Transverse colon (tissue), 4 donors: Measurements from ENCODE around the gene HAPLN1. TPM values are rescaled to one million over a fixed set of nuclear protein-coding genes. Genes with fewer than 3 reads are reported as not detected.

Source experiments
- DNase-seq: peaks from one replicate; pipeline ENCODE4 v3.0.0-alpha.2; 2019
- H3K27ac ChIP-seq, 4 donors: fragments of 200-600 bp; sonication (generic); 2 replicates each; pipeline ENCODE4 v1.5.1; 2016 to 2018; ENCODE audit warnings: inconsistent platforms in 4 of 4
- H3K27me3 ChIP-seq: fragments of 200-600 bp; sonication (generic); 2 replicates; pipeline ENCODE4 v1.5.1; 2017; ENCODE audit warnings: inconsistent platforms
- H3K36me3 ChIP-seq, 4 donors: fragments of 200-600 bp; sonication (generic); 2 replicates each; pipeline ENCODE4 v1.5.1; 2017 to 2019; ENCODE audit warnings: inconsistent platforms in 4 of 4
- H3K4me1 ChIP-seq, 4 donors: fragments of 200-600 bp; sonication (generic); 2 replicates each; pipeline ENCODE4 v1.5.1; 2017 to 2020; ENCODE audit warnings: inconsistent platforms in 4 of 4
- H3K4me3 ChIP-seq, 4 donors: fragments of 200-600 bp; sonication (generic); 1 replicate in 1 of 4; 2 replicates in 3 of 4; pipeline versions ENCODE4 v1.5.1 to v1.6.1; 2017 to 2019; ENCODE audit warnings: inconsistent platforms in 4 of 4
- H3K9me3 ChIP-seq, 2 donors: fragments of 200-600 bp; sonication (generic); 2 replicates each; pipeline ENCODE4 v1.5.1; 2017 to 2019; ENCODE audit warnings: inconsistent platforms in 2 of 2
- EP300 ChIP-seq: sonication (generic); formaldehyde crosslinking; IDR thresholded peaks from one replicate; pipeline ENCODE4 v1.6.1; 2017; ENCODE audit warnings: antibody characterized with exemption, low read depth
- POLR2A ChIP-seq: fragments of 450-650 bp; IDR thresholded peaks from one replicate; pipeline ENCODE4 v1.6.1; 2016; ENCODE audit warnings: antibody characterized with exemption, mild to moderate bottlenecking, moderate library complexity
- POLR2AphosphoS5 ChIP-seq, 3 donors: sonication (generic); formaldehyde crosslinking; IDR thresholded peaks; one replicate each; pipeline ENCODE4 v1.6.1; 2016; ENCODE audit warnings: antibody characterized with exemption in 3 of 3
- WGBS, 2 donors: methylation state at CpG; one replicate each; pipeline ENCODE4 v1.1.5; 2018; ENCODE audit warnings: low coverage in 1 of 2; 5-methylcytosine and 5-hydroxymethylcytosine counted together
- in situ Hi-C, 4 donors: fragments of 200-750 bp; cut with MboI; loops; one replicate each; pipeline versions ENCODE4 v1.15.0 to v1.15.1; 2017; ENCODE audit warnings: low sequenced_read_pairs in 3 of 4, low pct_ligation_motif_present in 1 of 4, low pct_unique_long_range_greater_than_20kb in 1 of 4
- intact Hi-C: fragments of 100-400 bp; cut with DNase I; formaldehyde crosslinking; loops from one replicate; pipeline ENCODE4 v1.15.1; 2023; ENCODE audit warnings: low total_unique reads
- total RNA-seq, 4 donors: library from RNA; depleted of rRNA; stranded (reverse); fragments of >200 nt; gene quantifications; one replicate each; pipeline ENCODE4 v1.1.0, GENCODE V29; 2016
- TF ChIP-seq, protein P1 (sequence below), 5 experiments: fragments of 200-600 bp in 3 of 5; fragments of 450-650 bp in 2 of 5; sonication (generic) in 3 of 5; IDR thresholded peaks; 1 replicate in 2 of 5; 2 replicates in 3 of 5; pipeline ENCODE4 v1.5.1; 2016 to 2017; ENCODE audit warnings: antibody characterized with exemption in 5 of 5, inconsistent platforms in 3 of 5, mild to moderate bottlenecking in 2 of 5, moderate library complexity in 1 of 5

The HAPLN1 gene
- total RNA-seq, 4 donors from 2014 or later, result 0.48 to 3.1 TPM; not detected in 2

- H3K27ac ChIP-seq, result peak overlapping the region in 3 of 4 donors; percentile 10 to 89 (median 73)
- no peak overlapping the region for H3K4me3 ChIP-seq
- TF ChIP-seq EP300 (no peak), POLR2AphosphoS5 (IDR thresholded peaks at IDR 0.05) (no peak), POLR2A (no peak)
- TF ChIP-seq, protein P1, sequence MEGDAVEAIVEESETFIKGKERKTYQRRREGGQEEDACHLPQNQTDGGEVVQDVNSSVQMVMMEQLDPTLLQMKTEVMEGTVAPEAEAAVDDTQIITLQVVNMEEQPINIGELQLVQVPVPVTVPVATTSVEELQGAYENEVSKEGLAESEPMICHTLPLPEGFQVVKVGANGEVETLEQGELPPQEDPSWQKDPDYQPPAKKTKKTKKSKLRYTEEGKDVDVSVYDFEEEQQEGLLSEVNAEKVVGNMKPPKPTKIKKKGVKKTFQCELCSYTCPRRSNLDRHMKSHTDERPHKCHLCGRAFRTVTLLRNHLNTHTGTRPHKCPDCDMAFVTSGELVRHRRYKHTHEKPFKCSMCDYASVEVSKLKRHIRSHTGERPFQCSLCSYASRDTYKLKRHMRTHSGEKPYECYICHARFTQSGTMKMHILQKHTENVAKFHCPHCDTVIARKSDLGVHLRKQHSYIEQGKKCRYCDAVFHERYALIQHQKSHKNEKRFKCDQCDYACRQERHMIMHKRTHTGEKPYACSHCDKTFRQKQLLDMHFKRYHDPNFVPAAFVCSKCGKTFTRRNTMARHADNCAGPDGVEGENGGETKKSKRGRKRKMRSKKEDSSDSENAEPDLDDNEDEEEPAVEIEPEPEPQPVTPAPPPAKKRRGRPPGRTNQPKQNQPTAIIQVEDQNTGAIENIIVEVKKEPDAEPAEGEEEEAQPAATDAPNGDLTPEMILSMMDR (IDR thresholded peaks at IDR 0.05), result no peak
- in situ Hi-C loops (loop anchor here in 2 of 4 donors (10.0 to 25.0 kb wide), 2 partner anchors 531 to 538 kb away; no protein-coding TSS in a partner anchor), intact Hi-C loops (no loop called here)
- no peaks in the 10 kb centered on the region for H3K9me3 ChIP-seq
- H3K27me3 ChIP-seq, result peaks cover 18% of the 10 kb centered on the region
- peak; percentile 11 for DNase-seq
- WGBS, 2 donors, result 27 to 28% methylated on average over 2 of the region's 2 CpGs
- peaks cover 0 to 33% (median 11%) of the 10 kb centered on the region in 4 donors for H3K4me1 ChIP-seq
- H3K36me3 ChIP-seq, result no peaks in the 10 kb centered on the region
These were observed 3.3 kb upstream of the HAPLN1 start for GRCh38 chr5:83724001-83724400.

DNA sequence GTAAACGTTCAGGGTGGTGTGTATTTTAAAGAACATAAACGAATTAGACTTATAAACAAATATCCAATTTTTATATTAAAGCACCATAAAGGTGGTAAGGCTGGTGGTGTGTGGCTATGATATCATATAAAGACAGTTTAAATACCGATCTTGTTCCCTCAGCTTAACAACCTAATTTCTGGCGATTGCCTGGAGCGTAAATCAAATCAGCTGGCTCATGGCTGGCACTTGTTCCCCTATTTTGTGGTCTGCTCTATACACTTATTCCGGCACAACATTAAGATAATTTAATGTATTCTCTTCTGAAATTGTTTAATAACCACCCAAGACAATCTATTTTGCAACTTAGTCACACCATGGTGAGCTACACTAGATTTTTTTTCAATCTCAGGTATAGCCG lies 2.4 kb upstream of the HAPLN1 start:
- intact Hi-C loops, result no loop called here
- in situ Hi-C loops, result loop anchor here in 2 of 4 donors (10.0 to 25.0 kb wide), 2 partner anchors 532 to 539 kb away; no protein-coding TSS in a partner anchor
- H3K36me3 ChIP-seq, result no peaks in the 10 kb centered on the region
- no peak for DNase-seq
- peaks cover 18% of the 10 kb centered on the region for H3K27me3 ChIP-seq
- no peak overlapping the region for H3K4me3 ChIP-seq
- WGBS, 2 donors, result 39 to 48% methylated on average over 7 of the region's 7 CpGs
- TF ChIP-seq POLR2AphosphoS5 (IDR thresholded peaks at IDR 0.05) (no peak), EP300 (no peak), POLR2A (no peak)
- TF ChIP-seq, protein P1 (IDR thresholded peaks at IDR 0.05), result no peak
- peaks cover 0 to 33% (median 11%) of the 10 kb centered on the region in 4 donors for H3K4me1 ChIP-seq
- H3K9me3 ChIP-seq, result no peaks in the 10 kb centered on the region
- H3K27ac ChIP-seq, result peak overlapping the region in 2 of 4 donors; percentile 73 to 89

DNA sequence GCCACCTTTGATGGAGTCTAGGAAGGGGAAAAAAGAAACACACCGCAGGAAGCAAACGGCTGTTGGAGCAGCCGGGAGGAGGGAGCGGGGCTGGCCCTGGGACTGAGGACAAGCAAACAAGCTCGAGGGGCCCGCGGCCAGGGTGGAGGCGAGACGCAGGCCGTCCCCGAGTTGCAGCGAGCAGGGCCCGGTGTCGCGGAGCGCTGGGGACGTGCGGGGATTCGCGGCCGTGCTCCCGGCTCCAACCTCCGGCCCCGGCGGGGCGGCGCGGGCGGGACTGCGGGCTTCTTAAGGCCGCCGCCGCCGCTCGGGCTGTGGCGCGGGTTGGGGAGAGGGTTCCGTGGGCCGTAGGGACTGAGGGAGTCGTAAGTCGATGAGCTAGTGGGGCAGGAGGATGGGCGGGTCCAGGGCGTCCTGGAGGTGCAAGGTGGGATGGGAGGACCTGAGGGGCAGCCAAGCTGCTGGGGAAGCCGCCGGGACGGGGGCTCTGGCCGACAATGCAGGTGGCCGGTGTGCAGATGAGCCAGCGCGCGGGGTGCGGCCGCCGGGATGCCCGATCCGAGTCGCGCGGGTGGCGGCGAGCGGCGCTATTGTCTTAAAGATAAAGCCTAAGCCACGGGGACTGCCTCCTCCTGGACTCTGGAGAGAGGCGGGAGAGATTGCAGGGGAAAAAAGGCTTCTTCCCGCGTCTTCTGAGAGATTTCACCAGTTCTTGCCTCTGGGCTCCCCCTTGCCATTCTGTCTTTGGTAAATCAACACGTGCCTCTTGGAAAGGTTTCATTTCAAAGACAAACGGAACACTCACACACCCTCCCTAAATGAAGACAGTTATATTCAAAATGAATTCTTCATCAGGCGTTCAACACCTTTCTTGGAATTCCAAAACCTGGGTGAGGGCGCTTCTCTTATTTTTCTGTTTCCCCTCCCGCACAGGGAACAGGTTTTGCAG lies 1.6 kb upstream of the HAPLN1 start:
- H3K27ac ChIP-seq, result peak overlapping the region; percentile 52 to 89 (median 78)
- TF ChIP-seq, protein P1 (IDR thresholded peaks at IDR 0.05), result peak in 4 of 5 experiments; percentile 14 to 36 (median 31)
- TF ChIP-seq EP300, result no peak
- no peak for TF ChIP-seq POLR2AphosphoS5 (IDR thresholded peaks at IDR 0.05)
- TF ChIP-seq POLR2A, result peak; percentile 18
- in situ Hi-C loops (loop anchor here in 2 of 4 donors (10.0 to 25.0 kb wide), 2 partner anchors 533 to 540 kb away; no protein-coding TSS in a partner anchor), intact Hi-C loops (no loop called here)
- 8 to 19% methylated on average over 7 to 68 of the region's 72 CpGs for WGBS, 2 donors
- peak; percentile 83 for DNase-seq
- no peaks in the 10 kb centered on the region for H3K36me3 ChIP-seq
- peaks cover 18% of the 10 kb centered on the region for H3K27me3 ChIP-seq
- H3K9me3 ChIP-seq, result no peaks in the 10 kb centered on the region
- peaks cover 0 to 33% (median 11%) of the 10 kb centered on the region in 4 donors for H3K4me1 ChIP-seq
- H3K4me3 ChIP-seq, result peak overlapping the region; percentile 32 to 69 (median 52)

DNA sequence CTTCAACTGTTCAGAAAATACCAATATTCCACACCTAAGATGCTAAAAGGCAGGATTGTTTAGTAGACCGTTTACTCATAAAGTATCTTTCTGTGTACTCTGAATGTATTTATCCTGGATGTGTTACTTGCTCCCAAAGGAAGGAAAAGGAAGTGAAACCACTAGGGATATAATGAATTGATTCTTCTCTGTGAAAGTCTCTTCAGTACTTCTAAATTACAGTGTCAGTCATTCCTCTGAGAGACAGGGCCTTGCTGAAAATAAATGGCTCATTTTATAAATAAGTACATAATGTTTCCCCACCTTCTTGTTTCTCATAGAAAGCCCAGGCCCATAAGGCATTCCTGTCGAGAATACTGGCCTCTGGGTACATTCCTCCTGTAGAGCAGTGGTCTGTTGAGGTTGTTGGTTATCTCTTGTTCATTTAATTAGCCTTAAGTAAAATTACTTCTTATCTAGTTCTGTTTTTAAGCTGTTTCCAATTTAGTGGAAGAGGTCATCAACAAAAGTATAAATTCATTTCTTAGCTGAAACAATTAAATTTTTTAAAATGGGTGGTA lies 1.6 kb downstream of the HAPLN1 start:
- peaks cover 0 to 31% (median 11%) of the 10 kb centered on the region in 4 donors for H3K4me1 ChIP-seq
- intact Hi-C loops (no loop called here), in situ Hi-C loops (loop anchor here in 1 of 4 donors (25.0 kb wide), 1 partner anchor 543 kb away; no protein-coding TSS in a partner anchor)
- DNase-seq, result no peak
- no peak overlapping the region for H3K27ac ChIP-seq
- H3K27me3 ChIP-seq, result peaks cover 17% of the 10 kb centered on the region
- H3K9me3 ChIP-seq, result no peaks in the 10 kb centered on the region
- TF ChIP-seq POLR2AphosphoS5 (IDR thresholded peaks at IDR 0.05) (no peak), POLR2A (no peak), EP300 (no peak)
- TF ChIP-seq, protein P1 (IDR thresholded peaks at IDR 0.05), result no peak
- no peaks in the 10 kb centered on the region for H3K36me3 ChIP-seq
- WGBS, 2 donors, result 41 to 63% methylated on average over 2 of the region's 2 CpGs
- H3K4me3 ChIP-seq, result no peak overlapping the region
